ENCODE measurements around the gene PLCD3. TPM values are rescaled to one million over a fixed set of nuclear protein-coding genes. Genes with fewer than 3 reads are reported as not detected.
A peak's percentile ranks its signal among the peaks of the same experiment; 100 is the strongest.

PLCD3 gene
- total and polyA plus RNA-seq, 2 of the 13 experiments (the other 11 are each of a cell fraction or from before 2014, with no cell fraction given), result 11.3 to 39.1 TPM

DNA sequence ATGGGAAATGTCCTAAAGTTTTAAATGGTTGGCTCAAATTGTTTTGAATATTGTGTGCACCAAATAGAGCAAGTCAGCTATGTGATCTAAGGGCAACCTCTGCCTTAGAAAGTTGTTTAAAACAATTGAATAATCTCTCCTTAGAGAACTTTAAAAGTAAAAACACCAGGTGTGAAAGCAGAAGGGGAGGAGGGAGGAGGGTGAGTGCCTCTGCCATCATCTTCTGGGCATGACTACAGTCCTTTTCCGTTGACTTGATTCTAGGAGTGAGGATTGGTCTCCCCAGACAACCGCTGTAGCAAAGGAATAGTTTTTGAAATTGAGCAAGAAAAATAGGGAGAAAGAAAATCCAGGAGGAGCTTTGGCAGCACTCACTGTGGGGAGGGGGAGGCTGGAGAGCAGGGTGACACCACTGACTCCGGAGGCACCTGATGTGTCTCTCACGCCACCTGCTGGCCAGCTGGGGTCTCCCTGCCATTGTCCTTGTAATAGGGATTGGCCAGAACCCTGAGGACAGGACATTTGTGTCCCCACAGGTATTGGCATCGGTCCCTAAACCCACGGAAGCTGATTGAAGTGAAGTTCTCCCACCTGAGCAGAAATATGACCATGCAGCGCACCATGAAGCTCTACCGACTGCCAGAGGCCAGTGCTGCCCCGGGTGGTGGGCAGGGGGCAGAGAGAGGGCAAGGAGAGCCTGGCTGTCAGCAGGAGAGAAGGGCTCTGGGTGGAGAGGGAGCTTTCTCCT, 33.3 kb downstream of the PLCD3 start (continued):
- TF ChIP-seq, protein P1, sequence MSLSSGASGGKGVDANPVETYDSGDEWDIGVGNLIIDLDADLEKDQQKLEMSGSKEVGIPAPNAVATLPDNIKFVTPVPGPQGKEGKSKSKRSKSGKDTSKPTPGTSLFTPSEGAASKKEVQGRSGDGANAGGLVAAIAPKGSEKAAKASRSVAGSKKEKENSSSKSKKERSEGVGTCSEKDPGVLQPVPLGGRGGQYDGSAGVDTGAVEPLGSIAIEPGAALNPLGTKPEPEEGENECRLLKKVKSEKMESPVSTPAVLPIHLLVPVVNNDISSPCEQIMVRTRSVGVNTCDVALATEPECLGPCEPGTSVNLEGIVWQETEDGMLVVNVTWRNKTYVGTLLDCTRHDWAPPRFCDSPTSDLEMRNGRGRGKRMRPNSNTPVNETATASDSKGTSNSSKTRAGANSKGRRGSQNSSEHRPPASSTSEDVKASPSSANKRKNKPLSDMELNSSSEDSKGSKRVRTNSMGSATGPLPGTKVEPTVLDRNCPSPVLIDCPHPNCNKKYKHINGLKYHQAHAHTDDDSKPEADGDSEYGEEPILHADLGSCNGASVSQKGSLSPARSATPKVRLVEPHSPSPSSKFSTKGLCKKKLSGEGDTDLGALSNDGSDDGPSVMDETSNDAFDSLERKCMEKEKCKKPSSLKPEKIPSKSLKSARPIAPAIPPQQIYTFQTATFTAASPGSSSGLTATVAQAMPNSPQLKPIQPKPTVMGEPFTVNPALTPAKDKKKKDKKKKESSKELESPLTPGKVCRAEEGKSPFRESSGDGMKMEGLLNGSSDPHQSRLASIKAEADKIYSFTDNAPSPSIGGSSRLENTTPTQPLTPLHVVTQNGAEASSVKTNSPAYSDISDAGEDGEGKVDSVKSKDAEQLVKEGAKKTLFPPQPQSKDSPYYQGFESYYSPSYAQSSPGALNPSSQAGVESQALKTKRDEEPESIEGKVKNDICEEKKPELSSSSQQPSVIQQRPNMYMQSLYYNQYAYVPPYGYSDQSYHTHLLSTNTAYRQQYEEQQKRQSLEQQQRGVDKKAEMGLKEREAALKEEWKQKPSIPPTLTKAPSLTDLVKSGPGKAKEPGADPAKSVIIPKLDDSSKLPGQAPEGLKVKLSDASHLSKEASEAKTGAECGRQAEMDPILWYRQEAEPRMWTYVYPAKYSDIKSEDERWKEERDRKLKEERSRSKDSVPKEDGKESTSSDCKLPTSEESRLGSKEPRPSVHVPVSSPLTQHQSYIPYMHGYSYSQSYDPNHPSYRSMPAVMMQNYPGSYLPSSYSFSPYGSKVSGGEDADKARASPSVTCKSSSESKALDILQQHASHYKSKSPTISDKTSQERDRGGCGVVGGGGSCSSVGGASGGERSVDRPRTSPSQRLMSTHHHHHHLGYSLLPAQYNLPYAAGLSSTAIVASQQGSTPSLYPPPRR (CRISPR knock-in tag; IDR thresholded peaks at IDR 0.05; ENCODE audit: borderline replicate concordance), result no peak
- TF ChIP-seq, protein P2, sequence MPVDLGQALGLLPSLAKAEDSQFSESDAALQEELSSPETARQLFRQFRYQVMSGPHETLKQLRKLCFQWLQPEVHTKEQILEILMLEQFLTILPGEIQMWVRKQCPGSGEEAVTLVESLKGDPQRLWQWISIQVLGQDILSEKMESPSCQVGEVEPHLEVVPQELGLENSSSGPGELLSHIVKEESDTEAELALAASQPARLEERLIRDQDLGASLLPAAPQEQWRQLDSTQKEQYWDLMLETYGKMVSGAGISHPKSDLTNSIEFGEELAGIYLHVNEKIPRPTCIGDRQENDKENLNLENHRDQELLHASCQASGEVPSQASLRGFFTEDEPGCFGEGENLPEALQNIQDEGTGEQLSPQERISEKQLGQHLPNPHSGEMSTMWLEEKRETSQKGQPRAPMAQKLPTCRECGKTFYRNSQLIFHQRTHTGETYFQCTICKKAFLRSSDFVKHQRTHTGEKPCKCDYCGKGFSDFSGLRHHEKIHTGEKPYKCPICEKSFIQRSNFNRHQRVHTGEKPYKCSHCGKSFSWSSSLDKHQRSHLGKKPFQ (CRISPR knock-in tag; IDR thresholded peaks at IDR 0.05; ENCODE audit: insufficient replicate concordance), result no peak
- TF ChIP-seq, protein P3, sequence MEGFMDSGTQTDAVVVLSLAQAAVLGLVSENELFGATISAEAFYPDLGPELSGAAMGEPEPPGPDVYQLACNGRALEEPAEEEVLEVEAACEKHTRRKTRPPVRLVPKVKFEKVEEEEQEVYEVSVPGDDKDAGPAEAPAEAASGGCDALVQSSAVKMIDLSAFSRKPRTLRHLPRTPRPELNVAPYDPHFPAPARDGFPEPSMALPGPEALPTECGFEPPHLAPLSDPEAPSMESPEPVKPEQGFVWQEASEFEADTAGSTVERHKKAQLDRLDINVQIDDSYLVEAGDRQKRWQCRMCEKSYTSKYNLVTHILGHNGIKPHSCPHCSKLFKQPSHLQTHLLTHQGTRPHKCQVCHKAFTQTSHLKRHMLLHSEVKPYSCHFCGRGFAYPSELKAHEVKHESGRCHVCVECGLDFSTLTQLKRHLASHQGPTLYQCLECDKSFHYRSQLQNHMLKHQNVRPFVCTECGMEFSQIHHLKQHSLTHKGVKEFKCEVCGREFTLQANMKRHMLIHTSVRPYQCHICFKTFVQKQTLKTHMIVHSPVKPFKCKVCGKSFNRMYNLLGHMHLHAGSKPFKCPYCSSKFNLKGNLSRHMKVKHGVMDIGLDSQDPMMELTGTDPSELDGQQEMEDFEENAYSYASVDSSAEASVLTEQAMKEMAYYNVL (CRISPR knock-in tag; IDR thresholded peaks at IDR 0.05; ENCODE audit: borderline replicate concordance), result peak; percentile 42; the same call in 1 of the 2 replicates
- TF ChIP-seq, protein P4, sequence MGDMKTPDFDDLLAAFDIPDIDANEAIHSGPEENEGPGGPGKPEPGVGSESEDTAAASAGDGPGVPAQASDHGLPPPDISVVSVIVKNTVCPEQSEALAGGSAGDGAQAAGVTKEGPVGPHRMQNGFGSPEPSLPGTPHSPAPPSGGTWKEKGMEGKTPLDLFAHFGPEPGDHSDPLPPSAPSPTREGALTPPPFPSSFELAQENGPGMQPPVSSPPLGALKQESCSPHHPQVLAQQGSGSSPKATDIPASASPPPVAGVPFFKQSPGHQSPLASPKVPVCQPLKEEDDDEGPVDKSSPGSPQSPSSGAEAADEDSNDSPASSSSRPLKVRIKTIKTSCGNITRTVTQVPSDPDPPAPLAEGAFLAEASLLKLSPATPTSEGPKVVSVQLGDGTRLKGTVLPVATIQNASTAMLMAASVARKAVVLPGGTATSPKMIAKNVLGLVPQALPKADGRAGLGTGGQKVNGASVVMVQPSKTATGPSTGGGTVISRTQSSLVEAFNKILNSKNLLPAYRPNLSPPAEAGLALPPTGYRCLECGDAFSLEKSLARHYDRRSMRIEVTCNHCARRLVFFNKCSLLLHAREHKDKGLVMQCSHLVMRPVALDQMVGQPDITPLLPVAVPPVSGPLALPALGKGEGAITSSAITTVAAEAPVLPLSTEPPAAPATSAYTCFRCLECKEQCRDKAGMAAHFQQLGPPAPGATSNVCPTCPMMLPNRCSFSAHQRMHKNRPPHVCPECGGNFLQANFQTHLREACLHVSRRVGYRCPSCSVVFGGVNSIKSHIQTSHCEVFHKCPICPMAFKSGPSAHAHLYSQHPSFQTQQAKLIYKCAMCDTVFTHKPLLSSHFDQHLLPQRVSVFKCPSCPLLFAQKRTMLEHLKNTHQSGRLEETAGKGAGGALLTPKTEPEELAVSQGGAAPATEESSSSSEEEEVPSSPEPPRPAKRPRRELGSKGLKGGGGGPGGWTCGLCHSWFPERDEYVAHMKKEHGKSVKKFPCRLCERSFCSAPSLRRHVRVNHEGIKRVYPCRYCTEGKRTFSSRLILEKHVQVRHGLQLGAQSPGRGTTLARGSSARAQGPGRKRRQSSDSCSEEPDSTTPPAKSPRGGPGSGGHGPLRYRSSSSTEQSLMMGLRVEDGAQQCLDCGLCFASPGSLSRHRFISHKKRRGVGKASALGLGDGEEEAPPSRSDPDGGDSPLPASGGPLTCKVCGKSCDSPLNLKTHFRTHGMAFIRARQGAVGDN (CRISPR knock-in tag; IDR thresholded peaks at IDR 0.05), result peak; percentile 64
- TF ChIP-seq CAMTA2 (CRISPR knock-in tag; IDR thresholded peaks at IDR 0.05; ENCODE audit: borderline replicate concordance), result no peak
- TF ChIP-seq, protein P5, sequence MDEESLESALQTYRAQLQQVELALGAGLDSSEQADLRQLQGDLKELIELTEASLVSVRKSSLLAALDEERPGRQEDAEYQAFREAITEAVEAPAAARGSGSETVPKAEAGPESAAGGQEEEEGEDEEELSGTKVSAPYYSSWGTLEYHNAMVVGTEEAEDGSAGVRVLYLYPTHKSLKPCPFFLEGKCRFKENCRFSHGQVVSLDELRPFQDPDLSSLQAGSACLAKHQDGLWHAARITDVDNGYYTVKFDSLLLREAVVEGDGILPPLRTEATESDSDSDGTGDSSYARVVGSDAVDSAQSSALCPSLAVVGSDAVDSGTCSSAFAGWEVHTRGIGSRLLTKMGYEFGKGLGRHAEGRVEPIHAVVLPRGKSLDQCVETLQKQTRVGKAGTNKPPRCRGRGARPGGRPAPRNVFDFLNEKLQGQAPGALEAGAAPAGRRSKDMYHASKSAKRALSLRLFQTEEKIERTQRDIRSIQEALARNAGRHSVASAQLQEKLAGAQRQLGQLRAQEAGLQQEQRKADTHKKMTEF (CRISPR knock-in tag; IDR thresholded peaks at IDR 0.05), result peak; percentile 56
- TF ChIP-seq PHB2 (IDR thresholded peaks at IDR 0.05; ENCODE audit: partially characterized antibody), result no peak
- TF ChIP-seq, protein P6, sequence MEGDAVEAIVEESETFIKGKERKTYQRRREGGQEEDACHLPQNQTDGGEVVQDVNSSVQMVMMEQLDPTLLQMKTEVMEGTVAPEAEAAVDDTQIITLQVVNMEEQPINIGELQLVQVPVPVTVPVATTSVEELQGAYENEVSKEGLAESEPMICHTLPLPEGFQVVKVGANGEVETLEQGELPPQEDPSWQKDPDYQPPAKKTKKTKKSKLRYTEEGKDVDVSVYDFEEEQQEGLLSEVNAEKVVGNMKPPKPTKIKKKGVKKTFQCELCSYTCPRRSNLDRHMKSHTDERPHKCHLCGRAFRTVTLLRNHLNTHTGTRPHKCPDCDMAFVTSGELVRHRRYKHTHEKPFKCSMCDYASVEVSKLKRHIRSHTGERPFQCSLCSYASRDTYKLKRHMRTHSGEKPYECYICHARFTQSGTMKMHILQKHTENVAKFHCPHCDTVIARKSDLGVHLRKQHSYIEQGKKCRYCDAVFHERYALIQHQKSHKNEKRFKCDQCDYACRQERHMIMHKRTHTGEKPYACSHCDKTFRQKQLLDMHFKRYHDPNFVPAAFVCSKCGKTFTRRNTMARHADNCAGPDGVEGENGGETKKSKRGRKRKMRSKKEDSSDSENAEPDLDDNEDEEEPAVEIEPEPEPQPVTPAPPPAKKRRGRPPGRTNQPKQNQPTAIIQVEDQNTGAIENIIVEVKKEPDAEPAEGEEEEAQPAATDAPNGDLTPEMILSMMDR (CRISPR knock-in tag; IDR thresholded peaks at IDR 0.05), result peak; percentile 96
- peak; percentile 34 for TF ChIP-seq RBM39 (IDR thresholded peaks at IDR 0.05; ENCODE audit: low read depth, low read length, poor library complexity, severe bottlenecking)
